NB4 (cell line): Measurements from ENCODE around the gene MFN2.

Source experiments
- DNase-seq: peaks from one replicate; pipeline ENCODE4 v3.0.0; 2010; ENCODE audit warnings: low read depth
- H3K4me3 ChIP-seq: one replicate; pipeline ENCODE4 v1.5.1; 2011; ENCODE audit warnings: mild to moderate bottlenecking, low read depth, low read length, moderate library complexity
- CTCF ChIP-seq: IDR thresholded peaks from one replicate; pipeline ENCODE4 v1.5.1; 2012; ENCODE audit warnings: low read depth, low read length
- MAX ChIP-seq: IDR thresholded peaks from 2 replicates; pipeline ENCODE4 v1.6.1; 2011; ENCODE audit warnings: low read depth, low read length
- MYC ChIP-seq: IDR thresholded peaks from 2 replicates; pipeline ENCODE4 v1.6.1; 2011; ENCODE audit warnings: low read depth, low read length
- POLR2A ChIP-seq: IDR thresholded peaks from 2 replicates; pipeline ENCODE4 v1.6.1; 2011; ENCODE audit warnings: mild to moderate bottlenecking; ENCODE audit not compliant: insufficient read length; ENCODE audit errors: extremely low read depth

Gene MFN2

GRCh38 chr1:11985851-11986250, 5.6 kb downstream of the MFN2 start:
- TF ChIP-seq MAX (peak; percentile 70), POLR2A (no peak)
- peak; percentile 81 for DNase-seq
- peak overlapping the region; percentile 18 for H3K4me3 ChIP-seq

GRCh38 chr1:11989669-11990068, 9.4 kb downstream of the MFN2 start:
- H3K4me3 ChIP-seq, result no peak overlapping the region
- TF ChIP-seq POLR2A, result no peak
- TF ChIP-seq MYC, result no peak
- TF ChIP-seq CTCF, result no peak
- no peak for TF ChIP-seq MAX
- no peak for DNase-seq

- no peak for DNase-seq
- no peak overlapping the region for H3K4me3 ChIP-seq
- TF ChIP-seq MAX (no peak), CTCF (no peak), MYC (no peak), POLR2A (no peak)
Measured at GRCh38 chr1:11990303-11991032, 10.2 kb downstream of the MFN2 start.

- no peak for DNase-seq
- TF ChIP-seq CTCF, result no peak
- TF ChIP-seq POLR2A, result no peak
- no peak for TF ChIP-seq MAX
- H3K4me3 ChIP-seq, result no peak overlapping the region
Measured at GRCh38 chr1:11991969-11992676, 11.9 kb downstream of the MFN2 start.

- no peak overlapping the region for H3K4me3 ChIP-seq
- TF ChIP-seq POLR2A (no peak), CTCF (no peak), MAX (no peak), MYC (no peak)
- no peak for DNase-seq
Measured at GRCh38 chr1:11997081-11997850, 17.0 kb downstream of the MFN2 start.

- no peak for DNase-seq
- no peak overlapping the region for H3K4me3 ChIP-seq
- TF ChIP-seq MAX, result no peak
- no peak for TF ChIP-seq POLR2A
- no peak for TF ChIP-seq MYC
- TF ChIP-seq CTCF, result no peak
Measured at GRCh38 chr1:11998636-11999035, 18.4 kb downstream of the MFN2 start.
